GM12878 (cell line): ENCODE data around the gene ZNF624. TPM values are rescaled to one million over a fixed set of nuclear protein-coding genes. Genes with fewer than 3 reads are reported as not detected.
"Not testable (repeated sequence)": the region's sequence is repeated elsewhere in the genome, so short reads cannot be mapped to it uniquely, and the experiment has no call there.

Source experiments
- ATAC-seq: fragments of 200-7000 bp; cut with Tn5 transposase; 3 replicates; pipeline ENCODE4 v1.9.1; 2020; ENCODE audit warnings: mild to moderate bottlenecking, moderate library complexity
- BruUV-seq: library from RNA; stranded (reverse); fragments of 400-500 nt; replicated peaks from 2 replicates; lab custom pipeline; 2021; lab: Mats Ljungman, UMichigan
- CTCF ChIA-PET: fragments of 300-600 bp; sonication (Branson Sonifier 250); formaldehyde crosslinking; extraction: SDS; loops from one replicate; lab custom pipeline; 2021; ENCODE audit warnings: inconsistent platforms; lab: Yijun Ruan, JAX
- POLR2A ChIA-PET: fragments of 350-600 bp; formaldehyde crosslinking; extraction: SDS; loops from one replicate; lab custom pipeline; 2021; ENCODE audit warnings: inconsistent platforms; lab: Charles Lee
- RAD21 ChIA-PET: fragments of 300-600 bp; sonication (Branson Sonifier 250); formaldehyde crosslinking; loops from one replicate; lab custom pipeline; 2023; ENCODE audit warnings: antibody characterized with exemption; ENCODE audit not compliant: unreplicated experiment; lab: Charles Lee
- SMC1A ChIA-PET: fragments of 300-600 bp; sonication (Branson Sonifier 250); formaldehyde crosslinking; loops from one replicate; lab custom pipeline; 2023; ENCODE audit not compliant: unreplicated experiment, uncharacterized antibody; lab: Charles Lee
- DNase-seq: peaks from one replicate; pipeline ENCODE4 v3.0.0-alpha.2; 2011; ENCODE audit warnings: low read depth, low spot score
- FAIRE-seq: peaks from 3 replicates; lab custom pipeline; 2011; peaks lifted over from hg19 to GRCh38; lab: Jason Lieb, UNC
- H2AFZ ChIP-seq: 2 replicates; pipeline ENCODE4 v1.6.0; 2011; ENCODE audit warnings: low read depth, low read length, control low read depth; ENCODE audit not compliant: control insufficient read depth
- H3K27ac ChIP-seq: 2 replicates; pipeline ENCODE4 v1.5.1; 2011; ENCODE audit warnings: control low read depth; ENCODE audit not compliant: control insufficient read depth, insufficient read depth
- H3K27me3 ChIP-seq, 2 experiments: replicated peaks in 1 of 2; 2 replicates each; pipeline versions ENCODE4 v1.6.0 to v1.6.1; 2011; ENCODE audit warnings: low read length in 1 of 2; ENCODE audit not compliant: control insufficient read depth in 2 of 2, insufficient read depth in 2 of 2
- H3K36me3 ChIP-seq, 2 experiments: 2 replicates each; pipeline ENCODE4 v1.5.1; 2011; ENCODE audit warnings: low read length in 1 of 2; ENCODE audit not compliant: control insufficient read depth in 2 of 2, insufficient read depth in 2 of 2
- H3K4me1 ChIP-seq: 2 replicates; pipeline ENCODE4 v1.6.1; 2011; ENCODE audit warnings: mild to moderate bottlenecking, low read length, moderate library complexity, mixed read lengths; ENCODE audit not compliant: control insufficient read depth, insufficient read depth
- H3K4me2 ChIP-seq: 2 replicates; pipeline ENCODE4 v1.6.0; 2011; ENCODE audit warnings: control low read depth; ENCODE audit not compliant: control insufficient read depth, insufficient read depth
- H3K4me3 ChIP-seq: fragments of 200-600 bp; sonication (generic); 2 replicates; pipeline ENCODE4 v1.5.1; 2016
- H3K79me2 ChIP-seq: 2 replicates; pipeline ENCODE4 v1.6.0; 2011; ENCODE audit warnings: low read length; ENCODE audit not compliant: control insufficient read depth, insufficient read depth
- H3K9ac ChIP-seq: 2 replicates; pipeline ENCODE4 v1.8.0; 2011; ENCODE audit warnings: low read length, control low read depth, mixed read lengths; ENCODE audit not compliant: control insufficient read depth, insufficient read depth
- H3K9me3 ChIP-seq: replicated peaks from 3 replicates; pipeline ENCODE4 v1.5.1; 2011; ENCODE audit warnings: mild to moderate bottlenecking, low read length; ENCODE audit not compliant: control insufficient read depth, insufficient read depth
- H4K20me1 ChIP-seq: 2 replicates; pipeline ENCODE4 v1.6.0; 2011; ENCODE audit not compliant: control insufficient read depth, insufficient read depth
- BCL3 ChIP-seq: IDR thresholded peaks from 2 replicates; pipeline ENCODE4 v1.6.1; 2011; ENCODE audit warnings: borderline replicate concordance, low read depth, mild to moderate bottlenecking, moderate library complexity, low read length; ENCODE audit not compliant: insufficient read depth, poor library complexity, severe bottlenecking
- WGBS: methylation state at CpG from one replicate; pipeline ENCODE4 v1.1.6; 2016; ENCODE audit warnings: low lambda C conversion rate; ENCODE audit not compliant: insufficient replicate concordance, insufficient coverage; ENCODE audit errors: missing lambda C conversion rate; 5-methylcytosine and 5-hydroxymethylcytosine counted together
- in situ Hi-C: fragments of 300-500 bp; cut with MboI; formaldehyde crosslinking; loops from 9 replicates; pipeline ENCODE4 v1.14.3; 2018; ENCODE audit warnings: mixed read lengths
- intact Hi-C: fragments of 100-400 bp; cut with micrococcal nuclease; formaldehyde crosslinking; loops from one replicate; pipeline ENCODE4 v1.14.2; 2022; ENCODE audit not compliant: unreplicated experiment
- polyA plus RNA-seq, 11 experiments: library from polyadenylated mRNA; depleted of rRNA in 4 of 11; unstranded in 6 of 11; stranded (reverse) in 5 of 11; fragments of >200 nt; fragmentation: Nextera tagmentation in 4 of 11; fragmentation: Illumina TruSeq in 1 of 11; extraction: Ambion mirVana in 4 of 11; extraction: Trizol in 1 of 11; gene quantifications; 1 replicate in 1 of 11; 2 replicates in 10 of 11; pipeline versions ENCODE4 v1.2.1 to v1.2.3, GENCODE V29; 2011 to 2016; ENCODE audit warnings: inconsistent platforms in 2 of 11, missing spikeins in 2 of 11, low read depth in 1 of 11
- total RNA-seq, 4 experiments: library from RNA; depleted of rRNA in 3 of 4; stranded (reverse); fragments of >200 nt in 3 of 4; fragmentation: Illumina TruSeq in 1 of 4; extraction: Trizol in 1 of 4; gene quantifications; 2 replicates each; pipeline versions ENCODE4 v1.2.1 to v1.2.3, GENCODE V29; 2013 to 2021

ZNF624 gene
- total and polyA plus RNA-seq, 10 of the 15 experiments (the other 5 are each of a cell fraction or from before 2014, with no cell fraction given), result 0.50 to 3.5 (median 2.1) TPM

- CTCF ChIA-PET, H3K4me2 ChIP-seq, intact Hi-C loops, H3K27me3 ChIP-seq, ATAC-seq, H2AFZ ChIP-seq, RAD21 ChIA-PET, H3K36me3 ChIP-seq, H3K27ac ChIP-seq, in situ Hi-C loops, SMC1A ChIA-PET, H3K9me3 ChIP-seq, FAIRE-seq, H3K9ac ChIP-seq, H3K79me2 ChIP-seq, H3K4me1 ChIP-seq, H4K20me1 ChIP-seq, POLR2A ChIA-PET, DNase-seq, H3K4me3 ChIP-seq, BruUV-seq: not testable (repeated sequence)
- TF ChIP-seq BCL3, result peak; percentile 34
- 69% methylated on average over 2 of the region's 4 CpGs for WGBS
These were observed 32.4 kb upstream of the ZNF624 start for GRCh38 chr17:16686019-16686418.

- POLR2A ChIA-PET, intact Hi-C loops, H3K36me3 ChIP-seq, DNase-seq, H3K27ac ChIP-seq, H3K4me1 ChIP-seq, H3K4me2 ChIP-seq, H4K20me1 ChIP-seq, H3K4me3 ChIP-seq, SMC1A ChIA-PET, H3K79me2 ChIP-seq, ATAC-seq, H2AFZ ChIP-seq, in situ Hi-C loops, BruUV-seq, H3K9me3 ChIP-seq, FAIRE-seq, RAD21 ChIA-PET, CTCF ChIA-PET, H3K27me3 ChIP-seq, H3K9ac ChIP-seq: not testable (repeated sequence)
- WGBS, result 63% methylated on average over 37 of the region's 44 CpGs
These were observed 29.9 kb upstream of the ZNF624 start for GRCh38 chr17:16683290-16684138.
